OCI-LY1 (cell line): ENCODE results near the gene RAPGEF4.

Experiments
- EZH2 ChIP-seq: fragments of 200-600 bp; sonication (generic), shearing (Covaris generic); IDR thresholded peaks from 2 replicates; pipeline ENCODE4 v1.8.0; 2017; ENCODE audit warnings: borderline replicate concordance, mixed run types, mild to moderate bottlenecking, antibody characterized with exemption, low read length, moderate library complexity, mixed read lengths
- TF ChIP-seq, protein P1 (sequence below): fragments of 200-600 bp; sonication (generic), shearing (Covaris generic); IDR thresholded peaks from 2 replicates; pipeline ENCODE4 v1.5.1; 2017; ENCODE audit warnings: mild to moderate bottlenecking, antibody characterized with exemption, low read length, moderate library complexity, mixed read lengths

DNA sequence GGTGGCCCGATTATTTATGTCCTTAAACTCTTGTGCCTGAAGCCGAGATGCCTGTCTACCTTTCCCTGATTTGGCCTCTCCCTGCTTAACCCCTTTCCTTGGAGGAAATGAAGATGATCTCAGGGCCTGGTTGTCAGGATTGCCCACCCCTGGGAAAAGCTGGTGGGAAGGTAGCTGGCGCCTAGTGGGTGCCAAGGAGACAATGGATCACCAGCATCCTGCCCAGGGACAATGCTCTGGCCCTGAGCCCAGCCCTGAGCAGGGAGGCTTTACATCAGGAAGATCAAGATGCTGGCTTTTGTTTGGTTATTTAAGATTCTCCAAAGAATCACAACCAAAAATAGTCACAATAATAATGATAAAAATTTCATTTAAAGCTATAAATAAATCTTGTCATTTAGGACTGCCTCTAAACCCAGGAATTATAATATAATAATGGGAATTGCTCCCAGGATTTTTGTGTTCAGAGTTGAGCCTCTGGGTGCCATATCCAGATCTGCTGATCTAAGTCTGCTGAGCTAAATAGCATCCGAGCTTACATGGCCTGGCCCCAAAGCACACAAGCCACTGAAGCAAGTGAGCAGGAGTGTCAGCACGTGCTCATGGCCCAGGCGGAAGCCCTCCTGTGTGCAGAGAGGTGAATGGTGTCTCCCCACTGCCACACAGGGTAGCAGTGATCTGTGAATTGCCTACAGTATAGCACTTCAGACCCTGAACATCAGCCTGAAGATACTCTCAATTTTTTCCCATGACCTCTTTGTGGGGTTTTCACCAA lies 282.2 kb downstream of the RAPGEF4 start:
- TF ChIP-seq, protein P1, sequence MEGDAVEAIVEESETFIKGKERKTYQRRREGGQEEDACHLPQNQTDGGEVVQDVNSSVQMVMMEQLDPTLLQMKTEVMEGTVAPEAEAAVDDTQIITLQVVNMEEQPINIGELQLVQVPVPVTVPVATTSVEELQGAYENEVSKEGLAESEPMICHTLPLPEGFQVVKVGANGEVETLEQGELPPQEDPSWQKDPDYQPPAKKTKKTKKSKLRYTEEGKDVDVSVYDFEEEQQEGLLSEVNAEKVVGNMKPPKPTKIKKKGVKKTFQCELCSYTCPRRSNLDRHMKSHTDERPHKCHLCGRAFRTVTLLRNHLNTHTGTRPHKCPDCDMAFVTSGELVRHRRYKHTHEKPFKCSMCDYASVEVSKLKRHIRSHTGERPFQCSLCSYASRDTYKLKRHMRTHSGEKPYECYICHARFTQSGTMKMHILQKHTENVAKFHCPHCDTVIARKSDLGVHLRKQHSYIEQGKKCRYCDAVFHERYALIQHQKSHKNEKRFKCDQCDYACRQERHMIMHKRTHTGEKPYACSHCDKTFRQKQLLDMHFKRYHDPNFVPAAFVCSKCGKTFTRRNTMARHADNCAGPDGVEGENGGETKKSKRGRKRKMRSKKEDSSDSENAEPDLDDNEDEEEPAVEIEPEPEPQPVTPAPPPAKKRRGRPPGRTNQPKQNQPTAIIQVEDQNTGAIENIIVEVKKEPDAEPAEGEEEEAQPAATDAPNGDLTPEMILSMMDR, result no peak
- TF ChIP-seq EZH2, result no peak
